Measurements from ENCODE around the gene DENND11.

Gene DENND11

DNA sequence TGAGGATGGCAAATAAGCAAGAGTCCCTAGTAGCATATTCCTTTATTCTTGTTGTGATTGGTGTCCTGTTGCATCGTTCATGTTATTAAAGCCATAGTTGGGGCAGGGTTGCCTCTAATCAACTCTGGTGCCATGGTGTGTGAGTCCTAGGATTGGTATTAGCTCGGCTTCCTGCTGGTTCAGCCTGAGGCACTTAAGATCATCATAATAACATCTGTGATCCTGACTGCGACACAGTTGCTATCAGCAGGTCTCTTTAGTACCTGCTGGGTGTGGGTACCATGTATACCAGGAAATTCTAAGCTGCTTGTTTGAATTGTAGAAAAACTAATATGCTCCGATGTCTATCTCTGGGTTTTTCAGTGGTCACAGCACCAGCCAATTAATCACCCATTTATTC is 7.8 kb upstream of the DENND11 start:
- no peak for DNase-seq (ENCODE audit: low read depth)
- TF ChIP-seq, protein P1, sequence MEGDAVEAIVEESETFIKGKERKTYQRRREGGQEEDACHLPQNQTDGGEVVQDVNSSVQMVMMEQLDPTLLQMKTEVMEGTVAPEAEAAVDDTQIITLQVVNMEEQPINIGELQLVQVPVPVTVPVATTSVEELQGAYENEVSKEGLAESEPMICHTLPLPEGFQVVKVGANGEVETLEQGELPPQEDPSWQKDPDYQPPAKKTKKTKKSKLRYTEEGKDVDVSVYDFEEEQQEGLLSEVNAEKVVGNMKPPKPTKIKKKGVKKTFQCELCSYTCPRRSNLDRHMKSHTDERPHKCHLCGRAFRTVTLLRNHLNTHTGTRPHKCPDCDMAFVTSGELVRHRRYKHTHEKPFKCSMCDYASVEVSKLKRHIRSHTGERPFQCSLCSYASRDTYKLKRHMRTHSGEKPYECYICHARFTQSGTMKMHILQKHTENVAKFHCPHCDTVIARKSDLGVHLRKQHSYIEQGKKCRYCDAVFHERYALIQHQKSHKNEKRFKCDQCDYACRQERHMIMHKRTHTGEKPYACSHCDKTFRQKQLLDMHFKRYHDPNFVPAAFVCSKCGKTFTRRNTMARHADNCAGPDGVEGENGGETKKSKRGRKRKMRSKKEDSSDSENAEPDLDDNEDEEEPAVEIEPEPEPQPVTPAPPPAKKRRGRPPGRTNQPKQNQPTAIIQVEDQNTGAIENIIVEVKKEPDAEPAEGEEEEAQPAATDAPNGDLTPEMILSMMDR (conservative IDR thresholded peaks at IDR 0.05; ENCODE audit: low read depth, low read length) = no peak
- H3K4me3 ChIP-seq (ENCODE audit: low read length) = no peak overlapping the region

DNA sequence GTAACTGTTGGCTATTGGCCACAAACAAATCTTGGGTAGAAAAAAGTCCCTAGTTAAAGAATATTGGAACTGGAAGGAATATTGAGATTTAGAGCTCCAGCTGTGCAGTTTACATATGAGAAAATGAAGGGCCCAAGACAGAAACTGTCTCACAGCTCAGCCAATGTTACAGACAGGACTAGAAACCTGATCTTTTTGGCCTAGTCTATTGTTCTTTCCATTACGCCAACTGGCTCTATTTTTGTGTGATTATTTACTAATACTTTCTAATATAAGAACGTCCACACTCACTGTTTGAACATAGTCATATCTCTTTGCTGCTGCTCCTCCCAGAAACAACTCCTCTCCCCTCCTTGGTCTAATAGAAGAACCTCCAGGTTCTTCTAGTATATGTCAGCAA is 7.4 kb upstream of the DENND11 start:
- TF ChIP-seq, protein P1 (conservative IDR thresholded peaks at IDR 0.05; ENCODE audit: low read depth, low read length) = no peak
- DNase-seq (ENCODE audit: low read depth) = no peak

DNA sequence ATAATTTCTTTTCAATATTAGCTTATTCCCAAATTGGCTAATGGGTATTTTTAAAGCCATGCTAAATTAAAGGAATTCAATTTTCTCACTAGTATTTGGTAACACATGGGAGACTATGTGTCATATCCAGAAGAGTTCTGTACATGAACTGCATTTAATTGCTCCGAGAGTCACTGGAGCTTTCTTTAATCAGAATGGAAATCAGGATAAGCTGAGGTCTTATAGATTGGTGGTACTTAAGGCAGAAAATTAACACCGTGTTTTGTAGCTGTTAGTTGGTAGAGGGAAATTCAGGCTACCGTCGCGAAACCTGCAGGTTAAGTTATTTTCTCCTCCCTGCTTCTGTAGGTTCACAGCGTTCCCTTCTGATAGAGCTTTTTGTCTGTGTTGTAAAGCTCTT is 6.4 kb upstream of the DENND11 start, which contains the start of gene WEE2:
WEE2 (plus strand) TSS at position 3 of the 400 bp plus-strand sequence. CDS start 406 bp downstream, outside the sequence.
- no peak within 1 kb of the TSS for H3K4me3 ChIP-seq (ENCODE audit: low read length)
- DNase-seq (ENCODE audit: low read depth) = no peak
- TF ChIP-seq, protein P1 (conservative IDR thresholded peaks at IDR 0.05; ENCODE audit: low read depth, low read length) = no peak

More for the DNA sequence above, 7.4 kb upstream of the DENND11 start:
- H3K4me3 ChIP-seq (ENCODE audit: low read length) = no peak overlapping the region

DNA sequence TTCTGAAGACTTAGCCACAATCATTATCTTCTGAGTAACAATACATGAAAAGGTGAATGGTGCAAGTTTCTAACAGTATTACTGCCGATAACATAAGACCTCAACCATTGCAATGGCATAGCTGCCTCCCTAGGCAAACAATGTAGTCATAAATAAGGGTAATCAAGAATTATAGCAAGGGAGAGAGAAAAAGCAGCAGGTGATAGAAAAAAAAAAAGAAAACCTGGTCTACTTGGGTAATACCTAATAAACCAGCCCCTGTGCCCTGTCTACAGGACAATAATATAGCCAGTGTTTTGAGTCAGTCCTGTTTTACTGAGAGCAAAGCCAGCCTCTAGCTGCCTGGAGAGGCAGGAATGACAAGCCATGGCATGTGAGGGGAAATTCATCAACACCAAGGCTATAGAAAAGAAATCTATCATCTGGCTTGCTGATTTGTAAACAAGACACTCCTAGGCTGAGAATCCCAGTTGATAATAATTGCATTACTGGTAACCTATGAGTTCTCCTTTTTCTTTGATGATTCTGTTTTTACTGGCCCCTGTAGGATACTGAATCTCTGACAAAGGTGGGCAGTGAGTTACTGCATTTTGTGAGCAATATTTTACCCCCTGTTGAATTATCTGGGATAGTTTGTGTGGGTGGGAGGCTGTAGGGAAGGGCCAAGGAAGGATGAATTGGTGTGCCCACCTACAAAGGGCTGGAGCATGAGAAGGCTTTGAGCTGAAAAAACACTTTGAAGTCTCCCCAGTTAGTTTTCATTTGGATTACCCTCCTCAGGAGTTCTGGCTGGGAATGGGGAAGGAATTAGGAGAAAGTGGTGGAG is 4.5 kb upstream of the DENND11 start:
- no peak overlapping the region for H3K4me3 ChIP-seq (ENCODE audit: low read length)
- DNase-seq (ENCODE audit: low read depth) = no peak
- TF ChIP-seq, protein P1 (conservative IDR thresholded peaks at IDR 0.05; ENCODE audit: low read depth, low read length) = no peak

DNA sequence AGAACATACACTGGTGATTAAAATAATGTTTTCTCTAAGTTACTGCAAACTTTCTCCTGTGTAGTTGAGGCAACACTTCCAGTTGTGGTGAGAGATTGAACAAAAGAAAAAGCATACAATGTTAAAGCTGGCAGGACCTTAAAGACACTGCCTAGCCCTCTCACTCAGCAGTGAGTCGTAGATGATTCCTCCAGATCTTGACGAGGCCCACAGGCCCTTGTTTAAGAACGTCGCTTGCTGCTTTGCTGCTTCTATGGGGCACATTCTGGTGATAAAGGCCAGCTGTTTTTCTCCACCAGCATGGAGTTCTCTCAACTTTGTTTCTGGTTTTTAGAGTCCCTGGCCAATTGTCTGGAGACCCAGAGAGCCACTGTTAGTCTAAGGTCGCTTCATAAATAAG is 2.8 kb upstream of the DENND11 start:
- DNase-seq (ENCODE audit: low read depth) = no peak

DNA sequence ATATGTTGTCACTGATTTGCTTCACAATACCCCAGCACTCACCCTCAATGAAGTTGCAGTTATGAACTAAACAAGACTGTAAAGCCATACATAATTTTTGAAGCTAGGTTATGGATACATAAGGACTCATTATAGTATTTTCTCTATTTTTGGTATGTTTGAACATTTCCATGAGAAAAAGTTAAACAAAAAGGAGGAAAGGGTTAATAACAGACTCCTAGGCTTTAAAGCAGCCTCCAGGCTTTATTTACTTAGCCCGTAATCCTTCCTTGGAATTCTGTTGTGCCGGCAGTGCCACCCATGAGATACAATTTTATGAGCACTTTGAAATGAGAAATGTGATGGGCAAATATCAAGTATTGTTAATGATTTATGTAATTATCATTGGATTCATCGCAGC is 2.1 kb upstream of the DENND11 start:
- DNase-seq (ENCODE audit: low read depth) = no peak
- H3K4me3 ChIP-seq (ENCODE audit: low read length) = no peak overlapping the region
- TF ChIP-seq, protein P1 (conservative IDR thresholded peaks at IDR 0.05; ENCODE audit: low read depth, low read length) = no peak

More for the DNA sequence above, 2.8 kb upstream of the DENND11 start:
- no peak overlapping the region for H3K4me3 ChIP-seq (ENCODE audit: low read length)
- TF ChIP-seq, protein P1 (conservative IDR thresholded peaks at IDR 0.05; ENCODE audit: low read depth, low read length) = no peak

DNA sequence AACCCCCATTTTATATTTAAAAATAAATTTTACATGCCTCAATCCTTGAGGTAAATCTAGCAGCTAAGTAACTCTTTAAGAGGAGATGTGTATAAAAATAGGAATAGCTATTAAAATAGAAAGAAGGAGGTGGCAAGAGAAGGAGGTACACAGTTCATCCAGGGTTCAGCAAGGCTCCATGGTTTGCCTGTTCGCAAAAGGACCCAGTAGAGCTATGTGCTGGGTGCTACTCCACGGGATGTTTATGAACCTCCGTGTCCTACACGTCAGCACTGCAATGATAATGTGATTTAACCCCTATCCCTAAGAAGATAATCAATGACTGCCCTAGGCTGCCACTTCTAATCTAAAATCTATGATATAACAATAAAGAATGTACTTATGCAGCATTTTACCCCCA is 926 bp upstream of the DENND11 start:
- no peak for DNase-seq (ENCODE audit: low read depth)
- TF ChIP-seq, protein P1 (conservative IDR thresholded peaks at IDR 0.05; ENCODE audit: low read depth, low read length) = no peak
- H3K4me3 ChIP-seq (ENCODE audit: low read length) = no peak overlapping the region
